AG04449 (cell line): ENCODE measurements around the gene HSPD1.
"Not testable (repeated sequence)": the region's sequence is repeated elsewhere in the genome, so short reads cannot be mapped to it uniquely, and the experiment has no call there.

Source experiments
- CTCF ChIA-PET: fragments of 350-600 bp; formaldehyde crosslinking; extraction: SDS; loops from one replicate; lab custom pipeline; 2021; ENCODE audit warnings: antibody characterized with exemption; lab: Yijun Ruan, JAX
- POLR2A ChIA-PET: fragments of 400-600, 350-600 bp; formaldehyde crosslinking; extraction: SDS; loops from one replicate; lab custom pipeline; 2020; ENCODE audit warnings: antibody characterized with exemption, inconsistent platforms; lab: Yijun Ruan, JAX
- DNase-seq: peaks from one replicate; pipeline ENCODE4 v3.0.0-alpha.2; 2010; ENCODE audit warnings: low read depth, low spot score
- H3K4me3 ChIP-seq: 2 replicates; pipeline ENCODE4 v1.5.1; 2011; ENCODE audit warnings: low read depth, mild to moderate bottlenecking, control low read depth, low read length
- CTCF ChIP-seq: IDR thresholded peaks from one replicate; pipeline ENCODE4 v1.5.1; 2011; ENCODE audit warnings: mild to moderate bottlenecking, moderate library complexity, low read length, control low read depth, inconsistent platforms; ENCODE audit not compliant: insufficient read depth; ENCODE audit errors: missing control alignments

The HSPD1 gene

GRCh38 chr2:197495433-197496134 is 4.1 kb downstream of the HSPD1 start:
- H3K4me3 ChIP-seq, result no peak overlapping the region
- TF ChIP-seq CTCF, result no peak
- no peak for DNase-seq
- ChIA-PET POLR2A (interaction anchor here (1.2 kb wide), 1 partner anchor 42 kb away, joined by 4 read pairs; the partner anchor contains the start of gene COQ10B), CTCF (no interaction called here)

- no peak overlapping the region for H3K4me3 ChIP-seq
- CTCF ChIA-PET, result no interaction called here
- no peak for DNase-seq
- TF ChIP-seq CTCF, result no peak
- POLR2A ChIA-PET, result interaction anchor here (0.6 kb wide), 1 partner anchor 12 kb away, joined by 3 read pairs; the partner anchor contains the start of genes HSPD1 and HSPE1
Observed at GRCh38 chr2:197487385-197487784, 12.3 kb downstream of the HSPD1 start.

GRCh38 chr2:197486175-197486574 is 13.5 kb downstream of the HSPD1 start:
- POLR2A ChIA-PET, result no interaction called here
- DNase-seq, result no peak
- CTCF ChIA-PET, result no interaction called here
- H3K4me3 ChIP-seq, result no peak overlapping the region
- no peak for TF ChIP-seq CTCF

- POLR2A ChIA-PET, result interaction anchor here (1.1 kb wide), 1 partner anchor 17 kb away, joined by 3 read pairs; no protein-coding TSS in a partner anchor
- CTCF ChIA-PET, result not testable (repeated sequence)
Observed at GRCh38 chr2:197484248-197484647, 15.4 kb downstream of the HSPD1 start.

GRCh38 chr2:197480165-197481036 is 19.2 kb downstream of the HSPD1 start:
- ChIA-PET CTCF (no interaction called here), POLR2A (no interaction called here)
- no peak overlapping the region for H3K4me3 ChIP-seq
- DNase-seq, result no peak
- no peak for TF ChIP-seq CTCF

More at GRCh38 chr2:197484248-197484647, 15.4 kb downstream of the HSPD1 start:
- not testable (repeated sequence) for H3K4me3 ChIP-seq, DNase-seq

- POLR2A ChIA-PET, result no interaction called here
- DNase-seq, result no peak
- CTCF ChIA-PET, result interaction anchor here (1.2 kb wide), 1 partner anchor 19 kb away, joined by 4 read pairs; no protein-coding TSS in a partner anchor
- no peak overlapping the region for H3K4me3 ChIP-seq
- no peak for TF ChIP-seq CTCF
Observed at GRCh38 chr2:197477797-197478196, 21.8 kb downstream of the HSPD1 start.
